DOHH2 (cell line): ENCODE results near the gene RRM1.

Source experiments
- H3F3A ChIP-seq: fragments of 200-600 bp; sonication (generic), shearing (Covaris generic); 2 replicates; pipeline ENCODE4 v1.6.0; 2016; ENCODE audit warnings: antibody characterized with exemption, mild to moderate bottlenecking; ENCODE audit not compliant: control insufficient read depth, insufficient read depth
- H3K27ac ChIP-seq: fragments of 200-600 bp; sonication (generic); 2 replicates; pipeline ENCODE4 v1.5.1; 2014; ENCODE audit warnings: low read depth, mild to moderate bottlenecking, low read length, moderate library complexity
- H3K27me3 ChIP-seq: fragments of 200-600 bp; sonication (generic); 2 replicates; pipeline ENCODE4 v1.6.1; 2014; ENCODE audit warnings: mild to moderate bottlenecking, low read length, mixed read lengths; ENCODE audit not compliant: control insufficient read depth
- H3K36me3 ChIP-seq: fragments of 200-600 bp; sonication (generic); 2 replicates; pipeline ENCODE4 v1.6.1; 2014; ENCODE audit warnings: mild to moderate bottlenecking, low read length, moderate library complexity, mixed read lengths; ENCODE audit not compliant: control insufficient read depth
- H3K4me1 ChIP-seq: fragments of 200-600 bp; sonication (generic); 2 replicates; pipeline ENCODE4 v1.6.1; 2014; ENCODE audit warnings: mild to moderate bottlenecking, low read length, mixed read lengths; ENCODE audit not compliant: control insufficient read depth
- H3K4me2 ChIP-seq: fragments of 200-600 bp; sonication (generic); 2 replicates; pipeline ENCODE4 v1.6.0; 2014; ENCODE audit warnings: mild to moderate bottlenecking, low read length, moderate library complexity
- H3K4me3 ChIP-seq: fragments of 200-600 bp; sonication (generic); 2 replicates; pipeline ENCODE4 v1.5.1; 2014; ENCODE audit warnings: mild to moderate bottlenecking, low read length, mixed read lengths
- H3K79me2 ChIP-seq: fragments of 200-600 bp; sonication (generic); 2 replicates; pipeline ENCODE4 v1.6.1; 2014; ENCODE audit warnings: mild to moderate bottlenecking, low read length, mixed read lengths; ENCODE audit not compliant: control insufficient read depth
- H3K9me2 ChIP-seq: fragments of 200-600 bp; sonication (generic); replicated peaks from 2 replicates; pipeline ENCODE4 v1.6.1; 2014; ENCODE audit warnings: mild to moderate bottlenecking, low read length, mixed read lengths; ENCODE audit not compliant: control insufficient read depth
- H3K9me3 ChIP-seq: fragments of 200-600 bp; sonication (generic); 2 replicates; pipeline ENCODE4 v1.6.1; 2014; ENCODE audit warnings: antibody characterized with exemption, low read length, mixed read lengths; ENCODE audit not compliant: control insufficient read depth, insufficient read depth
- H4K20me1 ChIP-seq: fragments of 200-600 bp; sonication (generic); 2 replicates; pipeline ENCODE4 v1.6.0; 2014; ENCODE audit warnings: low read depth, mild to moderate bottlenecking, antibody characterized with exemption, low read length, moderate library complexity; ENCODE audit not compliant: control insufficient read depth, insufficient read depth
- EZH2phosphoT487 ChIP-seq: fragments of 200-600 bp; sonication (generic); IDR thresholded peaks from 2 replicates; pipeline ENCODE4 v1.6.1; 2017; ENCODE audit warnings: borderline replicate concordance, mild to moderate bottlenecking, antibody characterized with exemption, low read length, moderate library complexity, mixed read lengths
- TF ChIP-seq, protein P1 (sequence below): fragments of 200-600 bp; sonication (generic); IDR thresholded peaks from one replicate; pipeline ENCODE4 v1.5.1; 2014; ENCODE audit warnings: antibody characterized with exemption, mild to moderate bottlenecking, low read depth, low read length; ENCODE audit not compliant: poor library complexity, severe bottlenecking

RRM1 gene

GRCh38 chr11:4065601-4066377 lies 28.8 kb upstream of the RRM1 start:
- Histone ChIP-seq H3K79me2 (no peaks in the 10 kb centered on the region), H3K4me1 (no peaks in the 10 kb centered on the region), H3F3A (no peaks in the 10 kb centered on the region), H3K4me3 (no peak overlapping the region), H3K9me2 (no peaks in the 10 kb centered on the region), H3K36me3 (no peaks in the 10 kb centered on the region), H3K9me3 (no peaks in the 10 kb centered on the region), H3K27me3 (no peaks in the 10 kb centered on the region), H4K20me1 (no peaks in the 10 kb centered on the region), H3K4me2 (no peak overlapping the region), H3K27ac (no peak overlapping the region)
- TF ChIP-seq EZH2phosphoT487, result no peak
- TF ChIP-seq, protein P1, sequence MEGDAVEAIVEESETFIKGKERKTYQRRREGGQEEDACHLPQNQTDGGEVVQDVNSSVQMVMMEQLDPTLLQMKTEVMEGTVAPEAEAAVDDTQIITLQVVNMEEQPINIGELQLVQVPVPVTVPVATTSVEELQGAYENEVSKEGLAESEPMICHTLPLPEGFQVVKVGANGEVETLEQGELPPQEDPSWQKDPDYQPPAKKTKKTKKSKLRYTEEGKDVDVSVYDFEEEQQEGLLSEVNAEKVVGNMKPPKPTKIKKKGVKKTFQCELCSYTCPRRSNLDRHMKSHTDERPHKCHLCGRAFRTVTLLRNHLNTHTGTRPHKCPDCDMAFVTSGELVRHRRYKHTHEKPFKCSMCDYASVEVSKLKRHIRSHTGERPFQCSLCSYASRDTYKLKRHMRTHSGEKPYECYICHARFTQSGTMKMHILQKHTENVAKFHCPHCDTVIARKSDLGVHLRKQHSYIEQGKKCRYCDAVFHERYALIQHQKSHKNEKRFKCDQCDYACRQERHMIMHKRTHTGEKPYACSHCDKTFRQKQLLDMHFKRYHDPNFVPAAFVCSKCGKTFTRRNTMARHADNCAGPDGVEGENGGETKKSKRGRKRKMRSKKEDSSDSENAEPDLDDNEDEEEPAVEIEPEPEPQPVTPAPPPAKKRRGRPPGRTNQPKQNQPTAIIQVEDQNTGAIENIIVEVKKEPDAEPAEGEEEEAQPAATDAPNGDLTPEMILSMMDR, result no peak

GRCh38 chr11:4066910-4067309 lies 27.7 kb upstream of the RRM1 start:
- TF ChIP-seq EZH2phosphoT487, result no peak
- TF ChIP-seq, protein P1, result no peak
- Histone ChIP-seq H3K27ac (no peak overlapping the region), H3K4me2 (no peak overlapping the region), H3K79me2 (no peaks in the 10 kb centered on the region), H3F3A (no peaks in the 10 kb centered on the region), H3K9me3 (no peaks in the 10 kb centered on the region), H4K20me1 (no peaks in the 10 kb centered on the region), H3K4me3 (no peak overlapping the region), H3K9me2 (no peaks in the 10 kb centered on the region), H3K27me3 (no peaks in the 10 kb centered on the region), H3K36me3 (no peaks in the 10 kb centered on the region), H3K4me1 (no peaks in the 10 kb centered on the region)

GRCh38 chr11:4068962-4069361 lies 25.6 kb upstream of the RRM1 start:
- H3K4me1 ChIP-seq, result 0 out of 2 replicates have a peak, but pooled peaks cover 3% of the 10 kb centered on the region
- H3K9me3 ChIP-seq, result no peaks in the 10 kb centered on the region
- no peaks in the 10 kb centered on the region for H4K20me1 ChIP-seq
- no peak overlapping the region for H3K4me3 ChIP-seq
- TF ChIP-seq, protein P1, result no peak
- no peak for TF ChIP-seq EZH2phosphoT487
- no peaks in the 10 kb centered on the region for H3K79me2 ChIP-seq
- H3F3A ChIP-seq, result no peaks in the 10 kb centered on the region
- no peaks in the 10 kb centered on the region for H3K9me2 ChIP-seq
- H3K27me3 ChIP-seq, result no peaks in the 10 kb centered on the region
- H3K4me2 ChIP-seq, result no peak overlapping the region
- H3K36me3 ChIP-seq, result no peaks in the 10 kb centered on the region
- H3K27ac ChIP-seq, result no peak overlapping the region
